Measurements from ENCODE around the gene CCT6A. TPM values are rescaled to one million over a fixed set of nuclear protein-coding genes. Genes with fewer than 3 reads are reported as not detected.
"Not testable (repeated sequence)": the region's sequence is repeated elsewhere in the genome, so short reads cannot be mapped to it uniquely, and the experiment has no call there.

CCT6A gene
- total RNA-seq: 100 to 1,000 TPM in 2 of 3 donors, 10 to 100 TPM in 1; 75.7 to 137 (median 112) TPM

DNA sequence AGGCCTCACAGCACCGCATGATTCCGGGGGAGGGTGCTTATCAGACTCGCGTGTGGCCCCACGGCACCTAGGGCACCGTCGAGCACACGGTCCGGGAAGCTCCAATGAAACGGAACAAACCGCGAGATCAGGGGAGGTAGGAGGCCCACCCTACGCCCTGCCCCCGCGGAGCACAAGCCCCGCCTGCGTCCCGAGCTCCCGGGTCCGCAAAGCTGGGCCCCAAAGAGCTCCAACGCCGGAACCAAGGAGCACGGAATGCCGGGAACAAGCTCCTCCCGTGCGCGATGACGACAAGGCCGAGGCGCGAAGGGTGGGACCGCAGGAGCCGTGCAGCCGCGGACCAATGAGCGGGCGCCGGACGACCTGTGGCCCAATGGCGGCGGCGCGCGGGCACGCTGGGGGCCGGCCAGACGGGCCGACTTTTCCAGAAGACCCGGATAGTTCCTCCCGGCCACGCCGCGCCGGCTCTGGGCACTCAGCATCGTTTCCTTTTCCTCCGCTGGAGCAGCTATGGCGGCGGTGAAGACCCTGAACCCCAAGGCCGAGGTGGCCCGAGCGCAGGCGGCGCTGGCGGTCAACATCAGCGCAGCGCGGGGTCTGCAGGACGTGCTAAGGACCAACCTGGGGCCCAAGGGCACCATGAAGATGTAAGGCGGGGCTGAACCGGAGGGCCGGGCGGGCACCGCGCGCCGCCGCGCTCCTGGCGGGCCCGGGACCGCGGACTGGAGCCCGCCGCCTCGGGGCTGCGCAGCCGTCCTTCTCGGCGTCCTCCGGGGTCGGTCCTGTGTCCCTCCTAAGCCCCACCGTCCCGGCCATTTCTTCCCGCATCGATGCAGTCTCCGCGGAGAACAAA lies at the start of gene CCT6A, which contains the start of gene PSPH:
CCT6A (plus strand) TSS at position 427 of the 853 bp plus-strand sequence; CDS start at position 511, 84 bp downstream.
PSPH (minus strand) TSS at position 106 of the 853 bp plus-strand sequence. CDS start 30,232 bp downstream, outside the sequence.
- Histone ChIP-seq H3K36me3 (no peaks in the 10 kb centered on the region), H3K9me3 (no peaks in the 10 kb centered on the region), H3K27ac (peak within 1 kb of the TSS; percentile 88 to 91), H3K27me3 (no peaks in the 10 kb centered on the region), H3K4me3 (peak within 1 kb of the TSS; percentile 82 to 91 (median 85)), H3K4me1 (peaks cover 0 to 6% of the 10 kb centered on the region in 2 donors)
- TF ChIP-seq CTCF (IDR thresholded peaks at IDR 0.05) (no peak), POLR2A (IDR thresholded peaks at IDR 0.05) (peak; percentile 37), POLR2AphosphoS5 (IDR thresholded peaks at IDR 0.05) (peak; percentile 85 to 93 (median 88))
- peak; percentile 97 for DNase-seq (ENCODE audit: low spot score in 2 of 2)
- intact Hi-C loops (cut with DNase I; ENCODE audit: low total_unique reads): no loop called here

DNA sequence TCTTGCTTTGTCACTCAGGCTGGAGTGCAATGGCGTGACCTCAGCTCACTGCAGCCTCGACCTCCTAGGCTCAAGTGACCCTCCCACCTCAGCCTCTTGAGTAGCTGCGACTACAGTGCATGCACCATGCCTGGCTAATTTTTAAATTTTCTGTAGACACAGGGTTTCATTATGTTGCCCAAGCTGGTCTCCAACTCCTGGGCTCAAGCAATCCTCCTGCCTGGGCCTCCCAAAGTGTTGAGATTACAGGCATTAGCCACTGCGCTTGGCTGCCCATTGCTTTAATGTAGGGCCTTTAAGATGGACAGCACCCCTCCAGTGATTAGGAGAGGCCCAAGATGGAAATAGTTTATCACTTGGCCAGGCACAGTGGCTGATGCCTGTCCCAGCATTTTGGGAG lies 47.8 kb upstream of the CCT6A start:
- intact Hi-C loops (cut with DNase I; ENCODE audit: low total_unique reads): no loop called here
- DNase-seq (ENCODE audit: low spot score in 2 of 2): no peak

GRCh38 chr7:56007167-56007652 lies 44.4 kb upstream of the CCT6A start:
- no peak overlapping the region for H3K27ac ChIP-seq
- TF ChIP-seq POLR2AphosphoS5 (IDR thresholded peaks at IDR 0.05) (no peak), POLR2A (IDR thresholded peaks at IDR 0.05) (no peak), CTCF (IDR thresholded peaks at IDR 0.05) (no peak)
- intact Hi-C loops (cut with DNase I; ENCODE audit: low total_unique reads): no loop called here

More for the DNA sequence above, 47.8 kb upstream of the CCT6A start:
- H3K27me3 ChIP-seq: no peaks in the 10 kb centered on the region
- H3K4me1 ChIP-seq: no peaks in the 10 kb centered on the region
- no peak overlapping the region for H3K27ac ChIP-seq
- no peaks in the 10 kb centered on the region for H3K9me3 ChIP-seq
- no peaks in the 10 kb centered on the region for H3K36me3 ChIP-seq
- no peak overlapping the region for H3K4me3 ChIP-seq
- TF ChIP-seq POLR2A (IDR thresholded peaks at IDR 0.05) (no peak), CTCF (IDR thresholded peaks at IDR 0.05) (no peak), POLR2AphosphoS5 (IDR thresholded peaks at IDR 0.05) (no peak)

GRCh38 chr7:56007891-56008290 lies 43.7 kb upstream of the CCT6A start:
- Histone ChIP-seq H3K4me3 (no peak overlapping the region), H3K4me1 (no peaks in the 10 kb centered on the region), H3K9me3 (no peaks in the 10 kb centered on the region), H3K27me3 (no peaks in the 10 kb centered on the region), H3K27ac (no peak overlapping the region), H3K36me3 (no peaks in the 10 kb centered on the region)
- intact Hi-C loops (cut with DNase I; ENCODE audit: low total_unique reads): no loop called here
- TF ChIP-seq POLR2A (IDR thresholded peaks at IDR 0.05) (no peak), POLR2AphosphoS5 (IDR thresholded peaks at IDR 0.05) (no peak), CTCF (IDR thresholded peaks at IDR 0.05) (no peak)
- no peak for DNase-seq (ENCODE audit: low spot score in 2 of 2)

More at GRCh38 chr7:56007167-56007652, 44.4 kb upstream of the CCT6A start:
- Histone ChIP-seq H3K27me3 (no peaks in the 10 kb centered on the region), H3K9me3 (no peaks in the 10 kb centered on the region), H3K36me3 (no peaks in the 10 kb centered on the region), H3K4me1 (no peaks in the 10 kb centered on the region), H3K4me3 (no peak overlapping the region)
- no peak for DNase-seq (ENCODE audit: low spot score in 2 of 2)

GRCh38 chr7:56009695-56010094 lies 41.9 kb upstream of the CCT6A start:
- peak; percentile 56 to 87 for DNase-seq (ENCODE audit: low spot score in 2 of 2)
- Histone ChIP-seq H3K36me3 (no peaks in the 10 kb centered on the region), H3K9me3 (no peaks in the 10 kb centered on the region), H3K27ac (peak overlapping the region in 1 of 2 donors; percentile 58), H3K4me3 (no peak overlapping the region), H3K27me3 (no peaks in the 10 kb centered on the region), H3K4me1 (no peaks in the 10 kb centered on the region)
- intact Hi-C loops (cut with DNase I; ENCODE audit: low total_unique reads): no loop called here
- TF ChIP-seq POLR2A (IDR thresholded peaks at IDR 0.05): no peak
- TF ChIP-seq CTCF (IDR thresholded peaks at IDR 0.05): no peak
- no peak for TF ChIP-seq POLR2AphosphoS5 (IDR thresholded peaks at IDR 0.05)

DNA sequence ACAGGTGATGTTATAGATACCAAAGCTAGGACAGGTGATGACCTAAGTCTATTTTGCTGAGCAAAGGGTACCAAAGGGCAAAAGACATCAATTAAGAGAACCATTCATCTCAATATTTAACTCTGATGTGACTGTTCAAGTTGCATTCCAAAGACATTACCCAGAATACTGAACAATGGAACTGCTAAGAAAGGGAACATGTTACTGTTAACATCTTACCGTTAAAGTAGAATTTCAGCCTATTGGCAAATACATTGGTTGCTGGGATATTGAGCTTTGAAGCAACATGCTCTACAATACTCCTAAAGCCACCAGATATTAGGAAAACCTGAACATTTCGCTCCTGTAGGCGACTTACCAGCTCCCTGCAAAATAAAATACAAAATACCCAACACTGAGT lies 34.5 kb upstream of the CCT6A start:
- H3K27me3 ChIP-seq; H3K27ac ChIP-seq; DNase-seq (ENCODE audit: low spot score in 2 of 2); H3K36me3 ChIP-seq; H3K4me1 ChIP-seq; intact Hi-C loops (cut with DNase I; ENCODE audit: low total_unique reads); H3K4me3 ChIP-seq; H3K9me3 ChIP-seq: not testable (repeated sequence)

Measured in breast epithelium (tissue), 4 donors.